ENCODE data around the gene LIN52.

- TF ChIP-seq, protein P1, sequence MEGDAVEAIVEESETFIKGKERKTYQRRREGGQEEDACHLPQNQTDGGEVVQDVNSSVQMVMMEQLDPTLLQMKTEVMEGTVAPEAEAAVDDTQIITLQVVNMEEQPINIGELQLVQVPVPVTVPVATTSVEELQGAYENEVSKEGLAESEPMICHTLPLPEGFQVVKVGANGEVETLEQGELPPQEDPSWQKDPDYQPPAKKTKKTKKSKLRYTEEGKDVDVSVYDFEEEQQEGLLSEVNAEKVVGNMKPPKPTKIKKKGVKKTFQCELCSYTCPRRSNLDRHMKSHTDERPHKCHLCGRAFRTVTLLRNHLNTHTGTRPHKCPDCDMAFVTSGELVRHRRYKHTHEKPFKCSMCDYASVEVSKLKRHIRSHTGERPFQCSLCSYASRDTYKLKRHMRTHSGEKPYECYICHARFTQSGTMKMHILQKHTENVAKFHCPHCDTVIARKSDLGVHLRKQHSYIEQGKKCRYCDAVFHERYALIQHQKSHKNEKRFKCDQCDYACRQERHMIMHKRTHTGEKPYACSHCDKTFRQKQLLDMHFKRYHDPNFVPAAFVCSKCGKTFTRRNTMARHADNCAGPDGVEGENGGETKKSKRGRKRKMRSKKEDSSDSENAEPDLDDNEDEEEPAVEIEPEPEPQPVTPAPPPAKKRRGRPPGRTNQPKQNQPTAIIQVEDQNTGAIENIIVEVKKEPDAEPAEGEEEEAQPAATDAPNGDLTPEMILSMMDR (conservative IDR thresholded peaks at IDR 0.05), result no peak
- no peak for TF ChIP-seq ZFX (IDR thresholded peaks at IDR 0.05)
Measured at GRCh38 chr14:74126315-74127013, 41.7 kb downstream of the LIN52 start.

Data from C4-2B (cell line).